Mesendoderm (in vitro differentiated cells): ENCODE results near the gene ASTN1.

Experiments used
- DNase-seq: peaks from one replicate; pipeline ENCODE4 v3.0.0; 2013
- H2AK5ac ChIP-seq: 2 replicates; pipeline ENCODE4 v1.6.1; 2013; ENCODE audit warnings: low read length, inconsistent platforms
- H2BK120ac ChIP-seq: 2 replicates; pipeline ENCODE4 v1.6.1; 2013; ENCODE audit warnings: low read depth, mild to moderate bottlenecking, low read length, moderate library complexity, mixed read lengths
- H2BK15ac ChIP-seq: replicated peaks from 2 replicates; pipeline ENCODE4 v1.6.1; 2013; ENCODE audit warnings: low read depth, mild to moderate bottlenecking, moderate library complexity
- H2BK5ac ChIP-seq: 2 replicates; pipeline ENCODE4 v1.6.1; 2013; ENCODE audit warnings: low read length, inconsistent platforms
- H3K18ac ChIP-seq: 2 replicates; pipeline ENCODE4 v1.6.1; 2013; ENCODE audit warnings: mild to moderate bottlenecking, low read length, mixed read lengths
- H3K23ac ChIP-seq: one replicate; pipeline ENCODE4 v1.6.1; 2013; ENCODE audit warnings: low read length
- H3K27ac ChIP-seq: 2 replicates; pipeline ENCODE4 v1.5.1; 2013; ENCODE audit warnings: low read depth, mild to moderate bottlenecking, inconsistent platforms, low read length, moderate library complexity
- H3K27me3 ChIP-seq: 2 replicates; pipeline ENCODE4 v1.6.1; 2013; ENCODE audit warnings: low read length, control low read depth, mild to moderate bottlenecking, inconsistent platforms; ENCODE audit not compliant: insufficient read depth, poor library complexity
- H3K36me3 ChIP-seq: 2 replicates; pipeline ENCODE4 v1.6.1; 2013; ENCODE audit warnings: low read length, inconsistent platforms; ENCODE audit not compliant: control insufficient read depth, insufficient read depth
- H3K4ac ChIP-seq: one replicate; pipeline ENCODE4 v1.6.1; 2013; ENCODE audit warnings: low read depth, mild to moderate bottlenecking, low read length, moderate library complexity
- H3K4me1 ChIP-seq: 2 replicates; pipeline ENCODE4 v1.6.1; 2013; ENCODE audit warnings: low read depth, low read length, inconsistent platforms; ENCODE audit not compliant: control insufficient read depth
- H3K4me2 ChIP-seq: 2 replicates; pipeline ENCODE4 v1.6.1; 2013; ENCODE audit warnings: low read length
- H3K4me3 ChIP-seq: 2 replicates; pipeline ENCODE4 v1.5.1; 2013; ENCODE audit warnings: mild to moderate bottlenecking, low read length
- H3K56ac ChIP-seq: one replicate; pipeline ENCODE4 v1.6.1; 2013; ENCODE audit warnings: low read length
- H3K79me1 ChIP-seq: 2 replicates; pipeline ENCODE4 v1.6.1; 2013; ENCODE audit warnings: low read length, inconsistent platforms
- H3K79me2 ChIP-seq: 2 replicates; pipeline ENCODE4 v1.6.1; 2013; ENCODE audit warnings: mild to moderate bottlenecking, low read length; ENCODE audit not compliant: control insufficient read depth, insufficient read depth
- H3K9ac ChIP-seq: 2 replicates; pipeline ENCODE4 v1.6.1; 2013; ENCODE audit warnings: low read length, inconsistent platforms
- H4K5ac ChIP-seq: one replicate; pipeline ENCODE4 v1.6.1; 2013; ENCODE audit warnings: low read length
- H4K8ac ChIP-seq: one replicate; pipeline ENCODE4 v1.6.1; 2013; ENCODE audit warnings: low read depth, mild to moderate bottlenecking, control low read depth, low read length, moderate library complexity
- WGBS: extraction: QIAGEN DNeasy Blood & Tissue Kit; methylation state at CpG from one replicate; pipeline ENCODE4 v1.1.7; 2013; ENCODE audit warnings: low lambda C conversion rate, missing lambda C conversion rate; ENCODE audit not compliant: insufficient coverage; ENCODE audit errors: extremely low coverage; 5-methylcytosine and 5-hydroxymethylcytosine counted together

Gene ASTN1

GRCh38 chr1:177048314-177049069, 116.0 kb downstream of the ASTN1 start:
- Histone ChIP-seq H2BK15ac (no peak overlapping the region), H3K9ac (no peak overlapping the region)

GRCh38 chr1:177045151-177045550, 119.4 kb downstream of the ASTN1 start:
- Histone ChIP-seq H4K5ac (no peak overlapping the region), H3K4ac (no peak overlapping the region), H3K36me3 (no peaks in the 10 kb centered on the region), H3K79me1 (no peaks in the 10 kb centered on the region), H3K27ac (no peak overlapping the region), H2AK5ac (no peak overlapping the region), H3K23ac (no peak overlapping the region), H3K18ac (no peak overlapping the region), H3K4me1 (peaks cover 4% of the 10 kb centered on the region), H2BK5ac (no peak overlapping the region), H2BK120ac (no peak overlapping the region), H3K4me2 (no peak overlapping the region), H3K4me3 (no peak overlapping the region), H4K8ac (no peak overlapping the region), H3K56ac (no peak overlapping the region), H3K27me3 (no peaks in the 10 kb centered on the region), H3K9ac (no peak overlapping the region), H3K79me2 (no peaks in the 10 kb centered on the region), H2BK15ac (no peak overlapping the region)
- DNase-seq = no peak
- WGBS = no CpG with 5 or more reads among the region's 3 CpGs

More at GRCh38 chr1:177048314-177049069, 116.0 kb downstream of the ASTN1 start:
- Histone ChIP-seq H3K23ac (no peak overlapping the region), H3K79me2 (no peaks in the 10 kb centered on the region), H3K56ac (no peak overlapping the region), H3K4me2 (no peak overlapping the region), H2BK120ac (no peak overlapping the region), H4K8ac (no peak overlapping the region), H3K79me1 (no peaks in the 10 kb centered on the region), H4K5ac (no peak overlapping the region), H2AK5ac (no peak overlapping the region), H2BK5ac (no peak overlapping the region), H3K27ac (no peak overlapping the region), H3K18ac (peak overlapping the region; percentile 7), H3K4me3 (no peak overlapping the region), H3K4ac (no peak overlapping the region), H3K36me3 (no peaks in the 10 kb centered on the region), H3K4me1 (peaks cover 2% of the 10 kb centered on the region), H3K27me3 (no peaks in the 10 kb centered on the region)
- DNase-seq = peak; percentile 55
- WGBS = no CpG with 5 or more reads among the region's 4 CpGs

GRCh38 chr1:177044390-177044789, 120.1 kb downstream of the ASTN1 start:
- Histone ChIP-seq H2BK120ac (no peak overlapping the region), H2BK5ac (no peak overlapping the region)

GRCh38 chr1:177043597-177043996, 120.9 kb downstream of the ASTN1 start:
- Histone ChIP-seq H3K27ac (no peak overlapping the region), H3K4me3 (no peak overlapping the region), H3K18ac (no peak overlapping the region), H3K4me2 (no peak overlapping the region), H3K36me3 (no peaks in the 10 kb centered on the region), H2AK5ac (no peak overlapping the region), H3K4me1 (peaks cover 3% of the 10 kb centered on the region), H4K8ac (no peak overlapping the region), H4K5ac (no peak overlapping the region), H2BK5ac (no peak overlapping the region), H3K27me3 (no peaks in the 10 kb centered on the region), H3K23ac (no peak overlapping the region), H2BK120ac (no peak overlapping the region), H3K79me2 (no peaks in the 10 kb centered on the region), H3K56ac (no peak overlapping the region), H3K4ac (no peak overlapping the region), H3K79me1 (no peaks in the 10 kb centered on the region), H3K9ac (no peak overlapping the region), H2BK15ac (no peak overlapping the region)
- no peak for DNase-seq
- no CpG with 5 or more reads among the region's 5 CpGs for WGBS

More at GRCh38 chr1:177044390-177044789, 120.1 kb downstream of the ASTN1 start:
- Histone ChIP-seq H4K5ac (no peak overlapping the region), H3K4me2 (no peak overlapping the region), H3K18ac (no peak overlapping the region), H3K79me1 (no peaks in the 10 kb centered on the region), H3K27ac (no peak overlapping the region), H3K23ac (no peak overlapping the region), H3K4me3 (no peak overlapping the region), H3K9ac (no peak overlapping the region), H2AK5ac (no peak overlapping the region), H4K8ac (no peak overlapping the region), H3K56ac (no peak overlapping the region), H3K27me3 (no peaks in the 10 kb centered on the region), H3K4me1 (peaks cover 4% of the 10 kb centered on the region), H2BK15ac (no peak overlapping the region), H3K4ac (no peak overlapping the region), H3K36me3 (no peaks in the 10 kb centered on the region), H3K79me2 (no peaks in the 10 kb centered on the region)
- no peak for DNase-seq
- no CpG with 5 or more reads among the region's 8 CpGs for WGBS

- Histone ChIP-seq H3K9ac (no peak overlapping the region), H3K4me1 (peaks cover 6% of the 10 kb centered on the region), H3K27me3 (no peaks in the 10 kb centered on the region), H2BK5ac (no peak overlapping the region), H3K79me1 (no peaks in the 10 kb centered on the region), H3K36me3 (no peaks in the 10 kb centered on the region), H3K23ac (no peak overlapping the region), H3K4me3 (no peak overlapping the region), H3K4ac (no peak overlapping the region), H3K18ac (no peak overlapping the region), H3K56ac (no peak overlapping the region), H2BK15ac (no peak overlapping the region), H3K79me2 (no peaks in the 10 kb centered on the region), H4K5ac (no peak overlapping the region), H2BK120ac (no peak overlapping the region), H4K8ac (no peak overlapping the region), H3K27ac (no peak overlapping the region), H3K4me2 (no peak overlapping the region), H2AK5ac (no peak overlapping the region)
- no peak for DNase-seq
These were observed 128.9 kb downstream of the ASTN1 start for GRCh38 chr1:177035586-177035985.

GRCh38 chr1:177033628-177034027, 130.9 kb downstream of the ASTN1 start:
- H3K36me3 ChIP-seq = no peaks in the 10 kb centered on the region
- H3K79me2 ChIP-seq = no peaks in the 10 kb centered on the region
- no peak overlapping the region for H3K23ac ChIP-seq
- no peak overlapping the region for H4K8ac ChIP-seq
- WGBS = no CpG with 5 or more reads among the region's 6 CpGs
- no peaks in the 10 kb centered on the region for H3K27me3 ChIP-seq
- DNase-seq = no peak
- no peak overlapping the region for H2BK15ac ChIP-seq
- no peak overlapping the region for H3K9ac ChIP-seq
- no peak overlapping the region for H3K56ac ChIP-seq
- no peaks in the 10 kb centered on the region for H3K79me1 ChIP-seq
- H3K4me2 ChIP-seq = no peak overlapping the region
- no peak overlapping the region for H2AK5ac ChIP-seq
- no peak overlapping the region for H3K18ac ChIP-seq
- no peak overlapping the region for H3K4me3 ChIP-seq
- no peak overlapping the region for H2BK5ac ChIP-seq
- no peak overlapping the region for H3K27ac ChIP-seq
- H3K4ac ChIP-seq = no peak overlapping the region
- H2BK120ac ChIP-seq = no peak overlapping the region
- H3K4me1 ChIP-seq = peaks cover 6% of the 10 kb centered on the region
- H4K5ac ChIP-seq = no peak overlapping the region
